Trophoblast cell (in vitro differentiated cells and primary cell): Measurements from ENCODE around the gene ARHGEF37.

Experiments used
- DNase-seq, 2 donors: peaks; one replicate each; pipeline ENCODE4 v3.0.0-alpha.2; 2016
- H2AFZ ChIP-seq: 2 replicates; pipeline ENCODE4 v1.6.1; 2013; ENCODE audit warnings: low read length, moderate library complexity, mild to moderate bottlenecking; ENCODE audit not compliant: insufficient read depth, poor library complexity
- H2AK5ac ChIP-seq: 2 replicates; pipeline ENCODE4 v1.6.1; 2013; ENCODE audit warnings: mild to moderate bottlenecking, low read length
- H2BK120ac ChIP-seq: 2 replicates; pipeline ENCODE4 v1.6.1; 2013; ENCODE audit warnings: low read length, mild to moderate bottlenecking, moderate library complexity; ENCODE audit not compliant: insufficient read depth, poor library complexity
- H2BK12ac ChIP-seq: 2 replicates; pipeline ENCODE4 v1.6.1; 2013; ENCODE audit warnings: mild to moderate bottlenecking, low read length, moderate library complexity
- H2BK5ac ChIP-seq: 2 replicates; pipeline ENCODE4 v1.6.1; 2013; ENCODE audit warnings: low read length, low read depth, moderate library complexity, mild to moderate bottlenecking; ENCODE audit not compliant: poor library complexity
- H3K14ac ChIP-seq: 2 replicates; pipeline ENCODE4 v1.6.1; 2013; ENCODE audit warnings: mild to moderate bottlenecking, low read length
- H3K18ac ChIP-seq: 2 replicates; pipeline ENCODE4 v1.6.1; 2013; ENCODE audit warnings: mild to moderate bottlenecking, low read length
- H3K23ac ChIP-seq: 2 replicates; pipeline ENCODE4 v1.6.1; 2013; ENCODE audit warnings: low read length
- H3K27ac ChIP-seq: 2 replicates; pipeline ENCODE4 v1.5.1; 2013; ENCODE audit warnings: low read depth, mild to moderate bottlenecking, inconsistent platforms, low read length, moderate library complexity
- H3K27me3 ChIP-seq: 2 replicates; pipeline ENCODE4 v1.6.1; 2013; ENCODE audit warnings: inconsistent platforms, mild to moderate bottlenecking, low read length, moderate library complexity; ENCODE audit not compliant: insufficient read depth
- H3K36me3 ChIP-seq, 2 experiments: 1 replicate in 1 of 2; 2 replicates in 1 of 2; pipeline ENCODE4 v1.6.1; 2013; ENCODE audit warnings: low read length in 2 of 2, mild to moderate bottlenecking in 2 of 2, moderate library complexity in 1 of 2; ENCODE audit not compliant: insufficient read depth in 2 of 2, control insufficient read depth in 1 of 2
- H3K4ac ChIP-seq: 2 replicates; pipeline ENCODE4 v1.6.1; 2013; ENCODE audit warnings: low read depth, mild to moderate bottlenecking, low read length, moderate library complexity
- H3K4me1 ChIP-seq, 2 experiments: 1 replicate in 1 of 2; 2 replicates in 1 of 2; pipeline ENCODE4 v1.6.1; 2013; ENCODE audit warnings: low read length in 2 of 2, mild to moderate bottlenecking in 2 of 2, moderate library complexity in 1 of 2; ENCODE audit not compliant: insufficient read depth in 2 of 2, control insufficient read depth in 1 of 2
- H3K4me2 ChIP-seq: 2 replicates; pipeline ENCODE4 v1.6.1; 2013; ENCODE audit warnings: inconsistent platforms, mild to moderate bottlenecking, low read length, moderate library complexity
- H3K4me3 ChIP-seq: 2 replicates; pipeline ENCODE4 v1.5.1; 2013; ENCODE audit warnings: mild to moderate bottlenecking, low read depth, low read length, inconsistent platforms
- H3K79me1 ChIP-seq: one replicate; pipeline ENCODE4 v1.6.1; 2013; ENCODE audit warnings: low read length
- H3K79me2 ChIP-seq: 2 replicates; pipeline ENCODE4 v1.6.1; 2013; ENCODE audit warnings: low read length, mild to moderate bottlenecking; ENCODE audit not compliant: control insufficient read depth, insufficient read depth, poor library complexity
- H3K9ac ChIP-seq: 2 replicates; pipeline ENCODE4 v1.6.1; 2013; ENCODE audit warnings: mild to moderate bottlenecking, low read length
- H3K9me3 ChIP-seq: 2 replicates; pipeline ENCODE4 v1.6.1; 2013; ENCODE audit warnings: low read depth, mild to moderate bottlenecking, control low read depth, inconsistent platforms, low read length; ENCODE audit not compliant: insufficient read depth
- H4K12ac ChIP-seq: 2 replicates; pipeline ENCODE4 v1.6.1; 2013; ENCODE audit warnings: low read depth, mild to moderate bottlenecking, low read length, moderate library complexity
- H4K8ac ChIP-seq: 2 replicates; pipeline ENCODE4 v1.6.1; 2013; ENCODE audit warnings: low read depth, mild to moderate bottlenecking, low read length, moderate library complexity
- H4K91ac ChIP-seq: one replicate; pipeline ENCODE4 v1.6.1; 2013; ENCODE audit warnings: low read depth, mild to moderate bottlenecking, low read length, moderate library complexity
- WGBS: extraction: QIAGEN DNeasy Blood & Tissue Kit; methylation state at CpG from one replicate; pipeline ENCODE4 v1.1.7; 2013; ENCODE audit warnings: missing lambda C conversion rate; ENCODE audit not compliant: insufficient read length, insufficient coverage; ENCODE audit errors: extremely low coverage; 5-methylcytosine and 5-hydroxymethylcytosine counted together

Gene ARHGEF37

DNA sequence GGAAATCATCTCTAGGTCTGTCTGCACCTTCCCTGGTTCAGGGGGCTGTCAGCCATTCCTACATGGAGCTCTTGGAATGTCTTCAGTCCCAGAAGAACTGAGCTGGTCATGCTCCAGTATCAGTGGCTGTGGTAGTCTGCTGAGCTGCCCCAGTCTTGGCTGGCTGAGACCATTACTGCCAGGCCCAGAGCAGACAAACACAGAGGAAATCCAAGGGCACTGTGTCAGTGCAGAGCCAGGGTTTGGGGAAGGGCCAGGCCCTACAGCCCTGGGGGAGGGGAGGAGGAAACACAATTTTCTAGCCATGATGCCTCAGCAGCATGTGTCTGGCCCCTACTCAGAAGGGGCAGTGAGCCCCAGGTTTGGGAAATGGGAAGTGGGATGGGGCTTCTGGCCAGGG lies 58.4 kb downstream of the ARHGEF37 start:
- Histone ChIP-seq H4K8ac (no peak overlapping the region), H3K23ac (no peak overlapping the region), H2BK120ac (no peak overlapping the region), H3K4ac (no peak overlapping the region), H3K9ac (no peak overlapping the region), H3K18ac (no peak overlapping the region), H4K91ac (no peak overlapping the region), H3K4me3 (no peak overlapping the region), H2AFZ (no peak overlapping the region), H2BK12ac (no peak overlapping the region), H3K79me2 (no peaks in the 10 kb centered on the region), H2AK5ac (peak overlapping the region; percentile 14), H3K36me3 (no peaks in the 10 kb centered on the region), H3K9me3 (no peaks in the 10 kb centered on the region), H3K27me3 (no peaks in the 10 kb centered on the region), H3K4me2 (no peak overlapping the region), H3K4me1 (no peaks in the 10 kb centered on the region), H3K79me1 (no peaks in the 10 kb centered on the region), H2BK5ac (no peak overlapping the region), H4K12ac (no peak overlapping the region), H3K27ac (no peak overlapping the region), H3K14ac (no peak overlapping the region)
- DNase-seq, result no peak

DNA sequence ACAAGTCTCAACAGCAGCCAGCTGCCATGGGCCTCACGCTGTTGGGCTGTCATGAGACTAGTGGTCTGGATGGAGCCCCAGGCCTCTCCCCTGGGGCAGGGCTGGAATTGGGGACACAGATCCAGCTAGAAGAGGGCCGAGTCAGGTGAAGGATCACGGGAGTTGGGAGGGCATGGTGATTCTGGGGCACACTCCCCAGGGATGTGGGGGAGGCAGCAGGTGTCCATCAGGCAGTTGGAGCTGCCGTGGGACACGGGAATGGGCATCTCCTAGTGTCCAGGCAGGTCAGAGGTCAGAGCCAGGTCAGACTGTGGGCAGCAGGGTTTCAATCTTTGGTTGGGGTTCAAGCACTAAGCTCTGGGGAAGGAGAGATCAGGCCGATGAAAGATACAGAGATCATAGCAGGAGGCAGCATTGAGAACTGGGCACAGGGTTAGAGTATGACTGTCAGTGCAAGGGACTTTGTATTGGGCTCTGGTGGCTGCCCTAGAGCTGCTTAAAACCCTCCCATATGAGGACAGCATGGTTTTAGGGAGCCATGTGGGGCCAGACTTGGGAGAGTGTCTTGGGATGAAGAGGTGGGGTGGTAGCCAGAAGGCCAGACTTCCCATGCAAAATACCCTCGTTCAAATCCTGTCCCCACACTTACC lies 59.2 kb downstream of the ARHGEF37 start:
- Histone ChIP-seq H3K9me3 (no peaks in the 10 kb centered on the region), H3K14ac (no peak overlapping the region), H3K4me2 (no peak overlapping the region), H3K18ac (no peak overlapping the region), H3K27ac (no peak overlapping the region), H3K4me3 (no peak overlapping the region), H2AK5ac (no peak overlapping the region), H2BK12ac (no peak overlapping the region), H3K36me3 (no peaks in the 10 kb centered on the region), H4K91ac (no peak overlapping the region), H3K4ac (no peak overlapping the region), H3K4me1 (no peaks in the 10 kb centered on the region), H3K79me1 (no peaks in the 10 kb centered on the region), H2BK120ac (no peak overlapping the region), H2AFZ (no peak overlapping the region), H4K12ac (no peak overlapping the region), H3K79me2 (no peaks in the 10 kb centered on the region), H3K27me3 (no peaks in the 10 kb centered on the region), H4K8ac (no peak overlapping the region), H2BK5ac (no peak overlapping the region), H3K9ac (no peak overlapping the region), H3K23ac (no peak overlapping the region)
- no peak for DNase-seq
- WGBS, result no CpG with 5 or more reads among the region's 7 CpGs

DNA sequence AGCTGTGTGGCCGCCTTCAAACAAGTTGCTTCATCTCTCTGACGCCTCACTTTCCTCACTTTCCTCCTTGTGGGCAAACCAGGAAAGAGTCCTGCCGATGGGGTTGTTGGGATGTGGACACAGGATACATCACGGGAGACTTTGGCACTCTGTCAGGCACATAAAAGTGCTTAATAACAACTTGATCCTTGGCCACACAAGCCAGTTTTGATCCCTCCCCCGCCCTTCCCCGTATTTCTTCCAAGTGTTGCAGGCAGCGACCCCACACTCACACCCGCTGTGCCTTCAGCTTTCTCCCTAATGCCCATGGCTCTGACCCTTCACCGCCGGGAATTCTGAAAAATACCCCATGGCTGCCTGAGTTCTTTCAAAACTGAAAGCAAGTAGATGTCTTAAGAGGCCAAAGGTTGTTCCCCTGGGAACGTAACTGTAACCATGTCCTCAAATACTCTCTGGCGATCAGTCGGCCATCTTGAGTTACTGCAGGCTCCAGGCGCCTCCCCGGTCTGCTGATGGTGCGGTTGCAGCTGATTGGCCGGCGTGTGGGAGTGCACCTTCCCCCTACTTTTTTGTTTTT lies 59.8 kb downstream of the ARHGEF37 start:
- no peak overlapping the region for H3K4me3 ChIP-seq
- no peak overlapping the region for H3K23ac ChIP-seq
- no peak overlapping the region for H2BK120ac ChIP-seq
- H4K8ac ChIP-seq, result no peak overlapping the region
- DNase-seq, result peak; percentile 80 to 87
- no peaks in the 10 kb centered on the region for H3K9me3 ChIP-seq
- no peak overlapping the region for H2AFZ ChIP-seq
- H3K79me1 ChIP-seq, result no peaks in the 10 kb centered on the region
- H4K91ac ChIP-seq, result no peak overlapping the region
- H4K12ac ChIP-seq, result no peak overlapping the region
- H3K4me2 ChIP-seq, result no peak overlapping the region
- no peak overlapping the region for H3K27ac ChIP-seq
- no peak overlapping the region for H3K4ac ChIP-seq
- H2BK12ac ChIP-seq, result no peak overlapping the region
- H2AK5ac ChIP-seq, result no peak overlapping the region
- H3K18ac ChIP-seq, result no peak overlapping the region
- H2BK5ac ChIP-seq, result no peak overlapping the region
- H3K27me3 ChIP-seq, result no peaks in the 10 kb centered on the region
- no peak overlapping the region for H3K14ac ChIP-seq
- no peak overlapping the region for H3K9ac ChIP-seq
- no peaks in the 10 kb centered on the region for H3K4me1 ChIP-seq
- no peaks in the 10 kb centered on the region for H3K36me3 ChIP-seq
- no CpG with 5 or more reads among the region's 18 CpGs for WGBS
- no peaks in the 10 kb centered on the region for H3K79me2 ChIP-seq

DNA sequence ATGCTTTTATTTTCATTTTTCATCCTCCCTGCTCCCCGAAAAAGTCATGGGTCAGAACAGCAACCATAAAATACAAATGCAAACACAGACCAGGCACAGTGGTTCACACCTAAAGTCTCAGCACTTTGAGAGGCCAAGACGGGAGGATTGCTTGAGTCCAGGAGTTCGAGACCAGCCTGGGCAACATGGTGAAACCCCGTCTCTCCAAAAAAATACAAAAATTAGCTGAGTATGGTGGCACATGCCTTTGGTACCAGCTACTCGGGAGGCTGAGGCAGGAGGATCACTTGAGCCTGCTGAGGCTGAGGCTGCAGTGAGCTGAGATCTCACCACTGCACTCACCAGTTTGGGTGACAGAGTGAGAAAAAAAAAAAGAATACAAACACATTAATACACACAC lies 60.3 kb downstream of the ARHGEF37 start:
- Histone ChIP-seq H4K12ac (no peak overlapping the region), H3K4me2 (no peak overlapping the region), H3K79me1 (no peaks in the 10 kb centered on the region), H2AFZ (no peak overlapping the region), H3K14ac (no peak overlapping the region), H2AK5ac (no peak overlapping the region), H3K27ac (no peak overlapping the region), H3K4me1 (no peaks in the 10 kb centered on the region), H2BK12ac (no peak overlapping the region), H3K9me3 (no peaks in the 10 kb centered on the region), H3K4ac (no peak overlapping the region), H2BK120ac (no peak overlapping the region), H3K27me3 (no peaks in the 10 kb centered on the region), H2BK5ac (no peak overlapping the region), H4K91ac (no peak overlapping the region), H3K79me2 (no peaks in the 10 kb centered on the region), H4K8ac (no peak overlapping the region), H3K4me3 (no peak overlapping the region), H3K18ac (no peak overlapping the region), H3K36me3 (no peaks in the 10 kb centered on the region), H3K23ac (no peak overlapping the region), H3K9ac (no peak overlapping the region)
- no CpG with 5 or more reads among the region's 5 CpGs for WGBS
- DNase-seq, result no peak
